ENCODE results near the gene CHD5.

DNA sequence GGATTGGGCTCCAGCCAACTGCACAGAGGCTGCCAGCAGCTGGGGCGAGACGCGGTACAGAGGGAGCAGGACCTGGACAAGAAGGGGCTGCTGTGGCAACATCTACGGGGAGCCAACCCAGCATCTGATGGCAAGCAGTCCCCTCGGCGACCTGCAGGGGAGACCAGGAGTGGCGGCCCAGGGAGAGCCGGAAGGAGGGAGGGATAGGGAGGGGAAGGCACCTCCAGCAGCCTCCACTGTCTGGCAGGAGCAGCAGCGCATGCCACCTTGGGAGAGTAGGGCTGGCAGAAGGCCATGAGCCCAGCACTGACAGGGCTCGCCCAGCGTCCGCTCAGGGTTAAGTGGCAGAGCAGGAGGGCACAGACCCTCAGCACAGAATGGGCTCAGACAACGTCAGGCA is 17.3 kb downstream of the CHD5 start:
- TF ChIP-seq POU2F2 (IDR thresholded peaks at IDR 0.05; ENCODE audit: low read depth, low read length) (no peak), POLR2A (IDR thresholded peaks at IDR 0.05; ENCODE audit: low read depth, low read length) (no peak)

All from GM12891 (cell line).